ENCODE measurements around the gene FDX2. TPM values are rescaled to one million over a fixed set of nuclear protein-coding genes. Genes with fewer than 3 reads are reported as not detected.

The FDX2 gene
- total and polyA plus RNA-seq, 2 donors (not counting 3 experiments of a cell fraction or from before 2014, with no cell fraction given), result 20.5 to 59.8 TPM

DNA sequence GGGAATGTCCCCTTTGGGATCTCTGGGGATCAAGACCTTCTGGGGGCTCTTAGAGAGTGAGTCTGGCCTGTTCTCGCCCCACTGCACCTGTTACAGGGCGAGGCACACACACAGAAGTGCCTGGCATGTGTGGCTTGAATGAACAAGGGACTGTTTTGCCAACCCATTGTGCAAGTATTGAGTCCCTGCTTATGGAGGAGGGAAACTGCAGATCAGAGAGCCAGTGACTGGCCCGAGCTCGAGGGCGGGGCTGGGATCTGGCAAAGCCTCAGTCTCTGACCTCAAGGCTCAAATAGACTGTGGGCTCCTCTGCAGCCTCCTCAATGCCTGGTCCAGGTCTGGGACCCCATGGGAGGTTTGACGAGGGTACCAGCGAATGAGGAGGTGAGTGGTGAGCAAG lies 12.0 kb upstream of the FDX2 start:
- TF ChIP-seq POLR2A (IDR thresholded peaks at IDR 0.05; ENCODE audit: low read depth, low read length), result no peak
- no peak for TF ChIP-seq JUN (IDR thresholded peaks at IDR 0.05; ENCODE audit: borderline replicate concordance, insufficient read depth, insufficient read length, low read depth)
- no peak for TF ChIP-seq EZH2 (IDR thresholded peaks at IDR 0.05; ENCODE audit: borderline replicate concordance, low read depth, low read length, severe bottlenecking)
- TF ChIP-seq, protein P1, sequence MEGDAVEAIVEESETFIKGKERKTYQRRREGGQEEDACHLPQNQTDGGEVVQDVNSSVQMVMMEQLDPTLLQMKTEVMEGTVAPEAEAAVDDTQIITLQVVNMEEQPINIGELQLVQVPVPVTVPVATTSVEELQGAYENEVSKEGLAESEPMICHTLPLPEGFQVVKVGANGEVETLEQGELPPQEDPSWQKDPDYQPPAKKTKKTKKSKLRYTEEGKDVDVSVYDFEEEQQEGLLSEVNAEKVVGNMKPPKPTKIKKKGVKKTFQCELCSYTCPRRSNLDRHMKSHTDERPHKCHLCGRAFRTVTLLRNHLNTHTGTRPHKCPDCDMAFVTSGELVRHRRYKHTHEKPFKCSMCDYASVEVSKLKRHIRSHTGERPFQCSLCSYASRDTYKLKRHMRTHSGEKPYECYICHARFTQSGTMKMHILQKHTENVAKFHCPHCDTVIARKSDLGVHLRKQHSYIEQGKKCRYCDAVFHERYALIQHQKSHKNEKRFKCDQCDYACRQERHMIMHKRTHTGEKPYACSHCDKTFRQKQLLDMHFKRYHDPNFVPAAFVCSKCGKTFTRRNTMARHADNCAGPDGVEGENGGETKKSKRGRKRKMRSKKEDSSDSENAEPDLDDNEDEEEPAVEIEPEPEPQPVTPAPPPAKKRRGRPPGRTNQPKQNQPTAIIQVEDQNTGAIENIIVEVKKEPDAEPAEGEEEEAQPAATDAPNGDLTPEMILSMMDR (IDR thresholded peaks at IDR 0.05; ENCODE audit: extremely low read depth in 1 of 2, insufficient read depth in 1 of 2, low read depth in 1 of 2, low read length in 2 of 2), result no peak
- no peak for TF ChIP-seq FOS (IDR thresholded peaks at IDR 0.05; ENCODE audit: borderline replicate concordance, insufficient read depth, low read length)
- no peak for TF ChIP-seq MYC (IDR thresholded peaks at IDR 0.05; ENCODE audit: low read depth, low read length)
- TF ChIP-seq, protein P2, sequence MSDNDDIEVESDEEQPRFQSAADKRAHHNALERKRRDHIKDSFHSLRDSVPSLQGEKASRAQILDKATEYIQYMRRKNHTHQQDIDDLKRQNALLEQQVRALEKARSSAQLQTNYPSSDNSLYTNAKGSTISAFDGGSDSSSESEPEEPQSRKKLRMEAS (IDR thresholded peaks at IDR 0.05; ENCODE audit: insufficient read depth, insufficient read length), result no peak
- TF ChIP-seq GATA2 (IDR thresholded peaks at IDR 0.05; ENCODE audit: insufficient read depth, insufficient read length, low read depth, low read length), result no peak
- TF ChIP-seq POLR2AphosphoS5 (IDR thresholded peaks at IDR 0.05; ENCODE audit: insufficient read depth, low read depth, low read length), result no peak
- Histone ChIP-seq H3K79me2 (ENCODE audit: control insufficient read depth, insufficient read depth, low read length) (peaks cover 24% of the 10 kb centered on the region), H2AFZ (ENCODE audit: low read depth, low read length) (no peak overlapping the region), H3K4me3 (replicated peaks in 1 of 3; ENCODE audit: insufficient read depth in 1 of 3, low read depth in 1 of 3, low read length in 3 of 3) (no peak overlapping the region), H3K9ac (replicated peaks; ENCODE audit: extremely low read depth, insufficient read depth, low read length) (no peak overlapping the region), H3K4me2 (ENCODE audit: insufficient read depth, low read length) (no peak overlapping the region), H4K20me1 (replicated peaks; ENCODE audit: control insufficient read depth, extremely low read depth, insufficient read depth, low read length) (no peaks in the 10 kb centered on the region), H3K9me1 (replicated peaks; ENCODE audit: control insufficient read depth, extremely low read depth, insufficient read depth, low read length) (no peaks in the 10 kb centered on the region), H3K36me3 (ENCODE audit: control insufficient read depth in 2 of 2, extremely low read depth in 1 of 2, insufficient read depth in 2 of 2, low read length in 2 of 2) (peaks cover 9 to 39% of the 10 kb centered on the region in 2 experiments), H3K27me3 (ENCODE audit: control insufficient read depth in 2 of 2, insufficient read depth in 2 of 2, low read length in 2 of 2) (no peaks in the 10 kb centered on the region), H3K27ac (ENCODE audit: insufficient read depth, low read depth, low read length) (no peak overlapping the region), H3K9me3 (replicated peaks; ENCODE audit: control insufficient read depth, insufficient read depth, low read length) (no peaks in the 10 kb centered on the region), H3K4me1 (ENCODE audit: control insufficient read depth, extremely low read depth, insufficient read depth, low read length) (peaks cover 6% of the 10 kb centered on the region)
- intact Hi-C loops (cut with micrococcal nuclease), result no loop called here
- dilution Hi-C loops (cut with MboI; ENCODE audit: extremely low pct_ligation_motif_present, low sequenced_read_pairs), result no loop called here
- ChIA-PET CTCF (interaction anchor here (1.5 kb wide), 1 partner anchor 58 kb away, joined by 3 read pairs; no protein-coding TSS in a partner anchor), POLR2A (no interaction called here)
- DNase-seq (ENCODE audit: low read depth, low spot score) (no peak), FAIRE-seq (no peak)
- BruUV-seq (replicated peaks), result no TSS peak
